GM15510 (cell line): ENCODE results near the gene USP13.

ENCODE experiments used
- POLR2A ChIP-seq: IDR thresholded peaks from 3 replicates; pipeline ENCODE4 v1.6.1; 2011; ENCODE audit warnings: borderline replicate concordance; ENCODE audit not compliant: insufficient read length; ENCODE audit errors: extremely low read depth

Gene USP13

DNA sequence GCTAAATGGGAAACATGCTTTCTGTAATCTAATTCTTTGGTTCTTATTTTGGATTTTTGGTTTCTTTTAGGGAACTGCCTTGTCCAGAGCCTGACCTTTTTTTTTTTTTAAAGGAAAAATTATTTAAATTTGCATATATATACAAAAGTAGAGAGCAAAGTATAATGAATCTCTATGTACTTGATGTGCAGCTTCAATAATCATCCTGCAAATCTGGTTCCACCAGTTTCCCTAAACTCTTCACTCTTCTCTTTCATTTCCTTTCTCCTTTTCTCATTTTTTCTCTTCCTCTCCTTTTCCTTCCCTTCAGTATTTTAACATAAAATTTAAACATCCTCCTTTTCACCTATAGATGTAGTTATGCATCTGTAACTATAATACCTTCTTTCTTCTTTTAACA, 82.5 kb downstream of the USP13 start:
- no peak for TF ChIP-seq POLR2A

DNA sequence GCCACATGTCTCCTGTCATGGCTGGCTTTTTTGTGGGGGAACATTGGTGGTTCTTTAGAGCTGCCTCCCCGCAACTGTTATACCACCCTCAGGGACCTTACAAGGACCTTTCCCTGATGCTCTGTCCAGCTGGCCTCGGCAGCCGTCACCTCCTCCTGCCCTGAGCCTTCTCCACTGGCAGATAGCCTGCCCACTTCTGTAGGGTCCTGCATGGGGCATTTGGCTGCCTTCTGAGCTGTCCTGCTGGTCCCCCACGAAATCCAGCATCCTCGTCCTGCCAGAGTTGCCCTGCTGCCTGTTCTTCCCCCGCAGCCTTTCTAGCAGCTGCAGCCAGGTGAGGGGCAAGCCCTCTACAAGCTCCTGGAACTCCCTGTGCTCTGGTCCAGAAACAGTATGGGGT, 86.2 kb downstream of the USP13 start:
- TF ChIP-seq POLR2A, result no peak

DNA sequence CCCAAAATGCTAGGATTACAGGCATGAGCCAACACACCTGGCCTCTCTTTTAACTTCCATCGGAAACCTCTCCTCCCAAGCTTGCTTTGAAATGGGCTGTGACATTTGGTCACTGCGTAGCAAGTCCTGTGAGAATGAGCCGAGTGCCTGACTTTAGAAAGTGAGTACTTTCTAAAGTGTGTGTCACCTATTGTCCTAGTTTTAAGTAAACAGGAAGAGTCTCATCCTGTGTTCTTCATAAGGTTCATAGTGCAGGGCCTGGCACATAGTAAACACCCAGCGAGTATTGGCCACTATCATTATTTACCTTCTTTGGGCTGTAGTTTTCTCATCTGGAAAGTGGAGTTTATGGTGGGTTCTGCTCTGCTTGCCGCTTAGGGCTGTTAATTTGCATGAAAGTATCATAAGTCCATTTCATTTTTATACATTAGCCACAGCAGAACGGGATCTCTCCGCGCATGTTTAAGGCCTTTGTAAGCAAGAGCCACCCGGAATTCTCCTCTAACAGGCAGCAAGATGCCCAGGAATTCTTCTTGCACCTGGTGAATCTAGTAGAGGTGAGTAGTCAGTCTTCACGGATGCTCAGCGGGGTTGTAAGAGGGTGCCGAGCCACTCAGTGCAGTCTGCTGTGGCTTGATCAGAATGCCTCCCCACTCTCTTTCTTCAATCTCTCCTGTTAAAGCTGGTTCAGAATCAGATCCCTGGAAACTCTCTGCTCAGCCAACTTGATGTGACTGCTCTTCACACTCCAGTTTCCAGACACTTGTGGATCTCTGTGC, 87.2 kb downstream of the USP13 start:
- TF ChIP-seq POLR2A, result no peak

DNA sequence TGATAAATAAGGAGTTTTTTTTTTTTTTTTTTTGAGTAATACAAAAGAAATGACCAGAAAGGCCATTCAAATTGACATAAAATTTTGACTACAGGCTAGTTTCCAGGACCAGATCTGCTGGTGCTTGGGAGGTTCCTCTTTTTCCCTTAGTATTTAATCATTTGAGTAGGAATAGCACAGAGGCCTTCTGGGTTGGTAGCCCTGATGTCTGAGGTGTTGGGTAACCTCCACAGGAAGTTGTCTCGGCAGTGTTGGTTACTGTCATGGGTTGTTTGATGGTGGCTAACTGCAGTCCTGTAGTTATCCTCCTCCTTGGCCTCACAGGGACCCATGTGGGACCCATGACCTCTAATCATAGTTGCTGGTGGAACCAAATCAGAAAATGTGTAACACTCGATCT, 91.1 kb downstream of the USP13 start:
- no peak for TF ChIP-seq POLR2A

DNA sequence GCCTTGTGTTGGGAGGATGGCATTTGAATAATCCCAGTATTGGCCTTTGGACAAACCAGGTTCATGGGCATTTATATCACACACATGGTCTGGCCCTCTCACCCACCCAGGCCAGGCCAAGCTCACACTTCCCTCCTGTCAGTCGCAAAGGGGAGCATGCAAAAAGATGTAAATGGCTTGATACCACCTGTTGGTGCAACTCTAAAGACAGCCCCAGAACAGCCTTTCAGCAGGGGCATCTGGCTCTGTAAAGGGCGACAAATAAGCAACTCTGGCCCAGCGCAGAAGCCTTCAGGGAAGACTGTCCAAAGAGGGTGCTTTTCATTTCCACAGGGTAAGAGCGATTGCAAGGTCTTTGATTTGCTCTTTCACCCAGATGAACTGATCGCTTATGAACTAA, 91.8 kb downstream of the USP13 start:
- no peak for TF ChIP-seq POLR2A

DNA sequence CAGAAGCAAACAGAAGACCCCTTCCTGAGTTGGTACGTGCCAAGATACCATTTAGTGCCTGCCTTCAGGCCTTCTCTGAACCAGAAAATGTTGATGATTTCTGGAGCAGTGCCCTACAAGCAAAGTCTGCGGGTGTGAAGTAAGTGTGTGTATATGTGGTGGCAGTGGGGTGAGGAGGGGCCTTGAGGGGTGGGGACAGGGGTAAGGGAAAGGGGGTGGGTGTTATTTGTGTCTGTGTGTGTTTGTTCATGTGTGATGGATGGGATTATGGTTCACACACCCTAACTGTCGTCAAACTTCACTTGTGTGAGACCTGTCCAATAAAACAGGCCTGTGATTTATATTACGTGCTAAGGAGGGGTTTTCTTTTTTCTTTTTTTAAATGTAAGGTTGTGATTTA, 92.2 kb downstream of the USP13 start:
- TF ChIP-seq POLR2A, result no peak

DNA sequence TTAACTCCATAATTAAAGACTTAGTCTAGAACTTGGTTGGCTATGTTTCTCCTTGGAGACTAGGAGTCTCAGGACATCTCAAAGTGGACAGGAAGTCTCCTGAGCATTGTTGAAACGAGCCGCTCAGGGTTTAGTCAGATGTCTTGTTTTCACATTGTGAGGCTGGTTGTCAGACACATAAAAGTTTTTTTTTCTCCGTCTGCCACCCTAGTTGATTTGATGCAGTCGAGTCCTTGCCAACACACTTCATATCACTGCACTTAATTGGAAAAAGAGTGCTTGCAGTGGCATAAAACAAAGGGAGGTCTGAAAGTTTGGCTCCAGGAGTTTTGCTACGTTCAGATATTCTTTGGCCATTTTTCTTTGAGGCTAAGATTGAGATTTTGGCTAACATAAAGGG, 92.9 kb downstream of the USP13 start:
- TF ChIP-seq POLR2A, result no peak

DNA sequence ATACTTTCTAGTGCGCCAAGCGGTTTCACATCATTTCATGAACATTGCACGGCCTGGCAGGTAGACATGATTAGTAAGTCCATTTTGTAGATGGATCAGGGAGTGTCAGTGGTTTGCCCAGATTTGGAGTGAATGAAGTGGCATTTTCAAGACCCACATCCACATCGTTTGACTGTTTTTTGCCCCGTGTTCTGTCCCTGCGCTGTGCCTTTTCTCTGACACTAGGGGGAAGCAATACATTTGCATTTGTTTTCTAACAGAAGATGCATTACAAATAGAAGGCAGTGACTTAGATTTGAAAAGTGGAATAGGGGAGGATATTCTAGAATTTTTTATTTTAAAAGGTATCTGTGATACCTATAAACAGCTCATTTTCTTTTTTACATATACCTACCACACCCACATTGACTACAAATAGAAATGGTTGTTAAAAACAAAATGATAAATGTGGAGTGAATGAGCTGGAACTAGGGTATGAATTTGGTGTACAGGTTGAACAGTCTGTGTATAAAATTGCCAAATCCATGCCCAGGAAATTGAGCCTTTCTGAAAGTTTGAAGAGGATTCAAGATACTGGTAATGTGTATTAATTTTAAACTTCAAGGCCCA, 98.0 kb downstream of the USP13 start:
- TF ChIP-seq POLR2A, result no peak

DNA sequence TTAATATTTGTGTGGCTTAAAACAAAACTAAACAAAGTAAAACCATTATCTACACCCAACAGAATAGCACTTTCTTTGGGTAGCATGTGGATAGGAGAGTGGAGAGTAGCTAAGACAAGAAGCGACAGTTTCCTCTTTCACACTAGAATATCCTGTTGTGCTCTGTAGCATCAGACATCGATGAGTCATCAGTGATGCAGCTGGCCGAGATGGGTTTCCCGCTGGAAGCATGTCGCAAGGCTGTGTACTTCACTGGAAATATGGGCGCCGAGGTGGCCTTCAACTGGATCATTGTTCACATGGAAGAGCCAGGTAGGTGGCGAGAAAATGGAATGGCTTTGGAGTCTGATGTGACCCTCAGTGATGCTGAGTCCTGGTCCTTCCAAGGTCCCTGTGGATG, 108.1 kb downstream of the USP13 start:
- no peak for TF ChIP-seq POLR2A

DNA sequence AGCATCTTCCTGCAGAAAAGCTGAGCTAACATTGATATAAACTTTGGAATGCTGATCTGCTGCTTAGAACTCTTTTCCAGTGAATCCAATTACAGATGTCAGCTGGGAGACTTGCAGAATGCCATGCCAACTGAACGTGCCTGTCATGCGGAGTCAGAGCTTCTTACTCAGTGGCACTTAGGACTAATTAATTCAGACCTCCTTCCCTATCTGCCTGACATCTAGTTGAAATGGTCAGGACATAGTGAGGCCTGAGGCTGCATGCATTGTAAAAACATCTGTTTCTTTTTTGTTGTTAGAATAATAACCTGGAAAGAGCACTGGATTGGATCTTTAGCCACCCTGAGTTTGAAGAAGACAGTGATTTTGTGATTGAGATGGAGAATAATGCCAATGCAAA, 112.6 kb downstream of the USP13 start:
- TF ChIP-seq POLR2A, result no peak

DNA sequence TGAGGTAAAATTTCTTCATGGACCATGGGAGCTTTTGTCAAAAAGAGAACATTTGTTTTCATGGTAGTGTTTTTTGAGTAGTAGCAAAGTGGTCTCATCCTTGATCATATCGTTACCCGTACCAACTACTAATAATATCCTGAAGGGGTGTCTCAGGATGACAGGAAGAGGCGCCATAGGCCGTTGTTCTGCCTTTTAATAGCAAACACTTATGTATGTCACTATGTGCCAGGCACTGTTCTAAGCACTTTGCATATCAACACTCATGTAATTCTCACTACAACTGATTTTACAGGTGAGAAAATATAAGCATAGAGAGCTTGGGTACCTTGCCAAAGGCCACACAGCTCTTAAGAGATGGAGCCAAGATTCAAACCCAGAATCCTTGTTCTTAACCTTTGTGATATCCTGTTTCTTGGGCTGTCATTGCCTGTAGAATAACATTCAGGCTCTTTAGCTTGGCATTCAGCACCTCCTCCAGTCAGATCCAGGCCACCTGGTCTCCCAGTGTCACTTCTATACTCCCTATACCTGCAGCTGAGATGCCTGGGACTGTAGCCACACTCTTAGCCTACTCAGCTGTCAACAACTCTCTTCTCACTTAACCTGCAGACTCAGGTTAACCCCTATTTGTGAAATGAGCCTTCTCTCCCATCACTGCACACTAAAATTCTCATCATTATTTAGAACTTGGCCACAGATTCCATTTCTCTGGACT, 113.7 kb downstream of the USP13 start:
- no peak for TF ChIP-seq POLR2A

DNA sequence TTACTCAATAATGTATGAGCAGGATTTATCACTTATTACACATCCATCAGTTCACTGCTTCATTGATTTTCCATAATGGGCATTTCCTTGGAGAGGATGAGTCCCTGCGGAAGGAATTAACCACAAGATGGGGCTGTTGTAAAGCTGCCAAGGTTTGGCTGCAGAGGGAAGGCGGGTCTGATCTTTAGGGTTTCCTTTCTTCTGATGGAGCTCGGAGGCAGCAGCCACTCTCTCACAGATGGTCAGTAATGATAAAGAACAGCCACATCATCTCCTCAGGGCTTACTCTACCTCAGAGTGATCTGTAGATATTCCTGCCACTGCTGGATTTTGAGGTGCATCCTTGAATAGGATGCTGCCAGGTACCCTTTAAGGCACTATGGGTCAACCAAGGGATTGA, 115.2 kb downstream of the USP13 start:
- no peak for TF ChIP-seq POLR2A

DNA sequence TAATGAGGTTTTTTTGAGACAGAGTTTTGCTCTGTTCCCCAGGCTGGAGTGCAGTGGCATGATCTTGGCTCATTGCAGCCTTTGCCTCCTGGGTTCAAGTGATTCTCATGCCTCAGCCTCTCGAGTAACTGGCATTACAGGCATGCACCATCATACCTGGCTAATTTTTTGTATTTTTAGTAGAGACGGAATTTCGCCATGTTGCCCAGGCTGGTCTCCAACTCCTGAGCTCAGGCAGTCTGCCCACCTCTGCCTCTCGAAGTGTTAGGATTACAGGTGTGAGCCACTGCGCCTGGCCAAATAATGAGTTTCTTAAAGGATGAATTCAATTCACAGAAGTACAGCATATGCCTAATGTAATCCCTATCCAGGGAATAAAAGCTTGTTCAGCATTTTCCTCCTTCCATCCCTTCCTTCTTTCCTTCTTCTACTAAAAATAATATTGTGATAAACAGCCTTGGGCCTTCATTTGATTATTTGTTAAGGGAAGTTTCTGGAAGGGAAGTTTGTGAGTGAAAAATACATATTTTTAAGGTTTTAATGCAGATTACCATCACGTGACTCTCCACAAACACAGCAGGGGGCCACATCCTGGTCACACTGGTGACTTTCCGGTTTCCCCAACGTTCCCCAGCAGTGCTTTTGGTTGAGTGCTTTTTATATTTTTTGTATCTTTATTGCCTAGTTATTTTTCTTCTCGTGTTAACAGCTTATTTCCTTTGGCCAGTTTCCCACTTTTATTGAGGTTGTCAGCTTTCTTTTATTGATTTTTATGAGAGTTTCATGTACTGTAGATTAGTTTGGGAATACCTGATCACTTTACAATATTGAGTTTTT, 116.8 kb downstream of the USP13 start:
- TF ChIP-seq POLR2A, result no peak

DNA sequence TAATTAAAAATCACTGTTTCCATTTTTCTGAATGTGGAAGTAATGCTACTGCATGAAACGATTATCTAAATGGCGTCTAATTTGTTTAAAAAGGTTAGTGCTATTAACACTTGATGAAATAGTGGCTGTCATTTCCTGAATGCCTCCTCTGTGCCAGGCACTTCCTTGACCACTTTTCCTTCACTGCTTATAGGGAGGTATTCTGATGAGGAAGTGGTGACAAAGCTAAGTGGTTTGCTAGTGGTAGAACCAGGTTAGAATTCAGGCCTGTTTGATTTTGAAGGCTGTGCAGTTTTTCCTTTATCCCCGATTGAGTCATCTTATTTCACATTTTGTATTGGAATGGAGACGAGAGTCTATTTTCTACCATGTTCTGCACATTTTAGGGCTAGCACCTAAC, 119.0 kb downstream of the USP13 start:
- no peak for TF ChIP-seq POLR2A

DNA sequence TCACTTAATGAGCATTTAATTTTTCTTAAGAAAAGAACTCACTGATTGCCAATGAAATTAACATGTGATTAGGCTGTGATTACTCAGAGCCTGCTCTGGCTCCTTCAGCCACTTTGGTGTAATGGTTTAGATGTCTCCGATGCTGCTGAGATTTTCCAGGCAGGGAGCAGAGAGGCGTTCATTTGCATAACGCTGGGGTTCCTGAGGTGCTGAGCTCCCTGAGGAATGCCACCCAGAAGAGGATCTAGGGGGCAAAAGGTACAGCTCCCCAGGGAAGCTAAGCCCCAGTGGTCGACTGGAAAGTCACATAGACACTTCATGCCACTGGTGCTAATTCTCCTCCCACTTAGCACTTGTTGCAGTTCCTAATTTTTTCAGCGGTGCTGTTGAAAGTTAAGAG, 119.5 kb downstream of the USP13 start:
- TF ChIP-seq POLR2A, result no peak
